Mesendoderm (in vitro differentiated cells): ENCODE data around the gene CREB3L1.

Source experiments
- DNase-seq: peaks from one replicate; pipeline ENCODE4 v3.0.0; 2013
- H2AK5ac ChIP-seq: 2 replicates; pipeline ENCODE4 v1.6.1; 2013; ENCODE audit warnings: low read length, inconsistent platforms
- H2BK120ac ChIP-seq: 2 replicates; pipeline ENCODE4 v1.6.1; 2013; ENCODE audit warnings: low read depth, mild to moderate bottlenecking, low read length, moderate library complexity, mixed read lengths
- H2BK15ac ChIP-seq: replicated peaks from 2 replicates; pipeline ENCODE4 v1.6.1; 2013; ENCODE audit warnings: low read depth, mild to moderate bottlenecking, moderate library complexity
- H2BK5ac ChIP-seq: 2 replicates; pipeline ENCODE4 v1.6.1; 2013; ENCODE audit warnings: low read length, inconsistent platforms
- H3K18ac ChIP-seq: 2 replicates; pipeline ENCODE4 v1.6.1; 2013; ENCODE audit warnings: mild to moderate bottlenecking, low read length, mixed read lengths
- H3K23ac ChIP-seq: one replicate; pipeline ENCODE4 v1.6.1; 2013; ENCODE audit warnings: low read length
- H3K27ac ChIP-seq: 2 replicates; pipeline ENCODE4 v1.5.1; 2013; ENCODE audit warnings: low read depth, mild to moderate bottlenecking, inconsistent platforms, low read length, moderate library complexity
- H3K27me3 ChIP-seq: 2 replicates; pipeline ENCODE4 v1.6.1; 2013; ENCODE audit warnings: low read length, control low read depth, mild to moderate bottlenecking, inconsistent platforms; ENCODE audit not compliant: insufficient read depth, poor library complexity
- H3K36me3 ChIP-seq: 2 replicates; pipeline ENCODE4 v1.6.1; 2013; ENCODE audit warnings: low read length, inconsistent platforms; ENCODE audit not compliant: control insufficient read depth, insufficient read depth
- H3K4ac ChIP-seq: one replicate; pipeline ENCODE4 v1.6.1; 2013; ENCODE audit warnings: low read depth, mild to moderate bottlenecking, low read length, moderate library complexity
- H3K4me1 ChIP-seq: 2 replicates; pipeline ENCODE4 v1.6.1; 2013; ENCODE audit warnings: low read depth, low read length, inconsistent platforms; ENCODE audit not compliant: control insufficient read depth
- H3K4me2 ChIP-seq: 2 replicates; pipeline ENCODE4 v1.6.1; 2013; ENCODE audit warnings: low read length
- H3K4me3 ChIP-seq: 2 replicates; pipeline ENCODE4 v1.5.1; 2013; ENCODE audit warnings: mild to moderate bottlenecking, low read length
- H3K56ac ChIP-seq: one replicate; pipeline ENCODE4 v1.6.1; 2013; ENCODE audit warnings: low read length
- H3K79me1 ChIP-seq: 2 replicates; pipeline ENCODE4 v1.6.1; 2013; ENCODE audit warnings: low read length, inconsistent platforms
- H3K79me2 ChIP-seq: 2 replicates; pipeline ENCODE4 v1.6.1; 2013; ENCODE audit warnings: mild to moderate bottlenecking, low read length; ENCODE audit not compliant: control insufficient read depth, insufficient read depth
- H3K9ac ChIP-seq: 2 replicates; pipeline ENCODE4 v1.6.1; 2013; ENCODE audit warnings: low read length, inconsistent platforms
- H4K5ac ChIP-seq: one replicate; pipeline ENCODE4 v1.6.1; 2013; ENCODE audit warnings: low read length
- H4K8ac ChIP-seq: one replicate; pipeline ENCODE4 v1.6.1; 2013; ENCODE audit warnings: low read depth, mild to moderate bottlenecking, control low read depth, low read length, moderate library complexity
- WGBS: extraction: QIAGEN DNeasy Blood & Tissue Kit; methylation state at CpG from one replicate; pipeline ENCODE4 v1.1.7; 2013; ENCODE audit warnings: low lambda C conversion rate, missing lambda C conversion rate; ENCODE audit not compliant: insufficient coverage; ENCODE audit errors: extremely low coverage; 5-methylcytosine and 5-hydroxymethylcytosine counted together

Gene CREB3L1

DNA sequence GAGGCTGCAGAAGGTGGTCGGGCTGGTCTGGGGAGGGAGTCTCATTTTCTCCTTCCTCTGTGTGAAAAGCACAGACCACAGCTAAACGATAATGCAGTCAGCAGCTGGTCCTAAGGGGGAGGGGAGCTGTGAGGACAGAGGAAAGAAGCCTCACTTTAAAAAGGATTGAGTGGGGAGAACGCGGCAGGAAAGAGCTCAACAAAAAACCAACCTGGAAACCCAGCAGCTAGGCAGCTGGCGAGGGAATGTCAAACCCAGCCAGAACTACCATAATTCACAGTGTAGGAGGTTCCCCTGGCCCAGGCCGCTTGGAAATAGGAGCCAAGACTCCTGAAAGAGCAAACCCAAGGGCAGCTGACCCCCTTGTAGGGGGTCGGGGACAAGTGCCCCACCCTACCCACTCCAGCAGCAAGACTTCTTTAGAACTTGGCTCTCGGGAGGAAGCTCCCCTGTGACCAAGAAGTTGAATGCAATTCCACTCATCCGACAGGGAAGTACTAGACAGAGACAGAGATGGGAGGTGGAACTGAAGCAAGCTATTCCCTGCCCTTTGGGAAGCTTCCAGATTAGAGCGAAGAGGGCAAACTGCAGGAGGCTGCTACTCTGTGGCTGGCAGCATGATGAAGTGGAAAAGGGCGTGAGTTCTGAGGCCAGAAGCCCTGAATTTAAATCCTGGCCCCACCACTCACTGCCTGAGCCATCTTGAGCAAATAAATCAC lies 53.3 kb downstream of the CREB3L1 start:
- H3K23ac ChIP-seq = no peak overlapping the region
- H3K79me2 ChIP-seq = no peaks in the 10 kb centered on the region
- no peak overlapping the region for H3K27ac ChIP-seq
- no peak for DNase-seq
- H2BK15ac ChIP-seq = no peak overlapping the region
- H3K4me2 ChIP-seq = no peak overlapping the region
- no peak overlapping the region for H3K9ac ChIP-seq
- H4K5ac ChIP-seq = no peak overlapping the region
- H3K36me3 ChIP-seq = no peaks in the 10 kb centered on the region
- no peak overlapping the region for H3K18ac ChIP-seq
- H3K4me1 ChIP-seq = peaks cover 7% of the 10 kb centered on the region
- no peak overlapping the region for H3K4ac ChIP-seq
- H3K56ac ChIP-seq = no peak overlapping the region
- no peaks in the 10 kb centered on the region for H3K79me1 ChIP-seq
- no peak overlapping the region for H2AK5ac ChIP-seq
- no peak overlapping the region for H4K8ac ChIP-seq
- H2BK5ac ChIP-seq = no peak overlapping the region
- no peak overlapping the region for H2BK120ac ChIP-seq
- H3K27me3 ChIP-seq = peaks cover 10% of the 10 kb centered on the region
- no peak overlapping the region for H3K4me3 ChIP-seq
- whole genome bisulfite sequencing = no CpG with 5 or more reads among the region's 11 CpGs

- Histone ChIP-seq H3K18ac (no peak overlapping the region), H3K79me2 (no peaks in the 10 kb centered on the region), H3K56ac (no peak overlapping the region), H3K27ac (no peak overlapping the region), H3K9ac (no peak overlapping the region), H3K23ac (peak overlapping the region; percentile 76), H4K5ac (no peak overlapping the region), H3K4me2 (no peak overlapping the region), H2BK15ac (no peak overlapping the region), H2BK5ac (no peak overlapping the region), H3K79me1 (no peaks in the 10 kb centered on the region), H4K8ac (no peak overlapping the region), H2AK5ac (no peak overlapping the region), H3K4ac (no peak overlapping the region), H3K27me3 (peaks cover 10% of the 10 kb centered on the region), H3K4me3 (no peak overlapping the region), H2BK120ac (no peak overlapping the region), H3K36me3 (no peaks in the 10 kb centered on the region), H3K4me1 (peaks cover 7% of the 10 kb centered on the region)
- WGBS = no CpG with 5 or more reads among the region's 5 CpGs
- no peak for DNase-seq
Observed at GRCh38 chr11:46331282-46331984, 54.0 kb downstream of the CREB3L1 start.

DNA sequence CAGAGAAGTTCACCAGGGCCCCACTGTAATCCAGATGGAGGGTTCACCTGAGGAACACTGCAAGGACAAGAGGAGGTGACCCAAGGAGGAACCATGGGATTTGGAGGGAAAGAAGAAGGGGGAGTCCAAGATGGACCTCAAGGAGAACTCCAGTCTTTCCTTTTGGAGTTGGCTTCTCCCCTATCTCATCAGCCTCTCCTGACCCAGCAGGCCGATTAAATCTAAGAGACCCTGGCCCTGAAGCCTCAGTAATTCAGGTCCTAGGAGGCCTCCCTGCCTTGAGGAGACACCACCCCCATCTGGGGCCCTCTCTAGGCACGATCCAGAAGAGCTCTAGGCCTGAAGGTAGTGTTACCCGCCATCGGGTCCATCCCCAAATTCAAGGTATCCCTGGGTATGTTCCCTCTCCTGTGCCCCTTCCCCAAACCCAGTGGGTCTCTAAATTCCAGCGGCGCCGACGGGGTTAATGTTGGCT lies 54.7 kb downstream of the CREB3L1 start:
- WGBS = no CpG with 5 or more reads among the region's 8 CpGs
- no peak overlapping the region for H4K5ac ChIP-seq
- H3K27ac ChIP-seq = no peak overlapping the region
- H3K4ac ChIP-seq = no peak overlapping the region
- DNase-seq = no peak
- no peak overlapping the region for H3K23ac ChIP-seq
- peaks cover 7% of the 10 kb centered on the region for H3K4me1 ChIP-seq
- no peaks in the 10 kb centered on the region for H3K36me3 ChIP-seq
- no peaks in the 10 kb centered on the region for H3K79me1 ChIP-seq
- H3K79me2 ChIP-seq = no peaks in the 10 kb centered on the region
- H2BK5ac ChIP-seq = no peak overlapping the region
- H3K4me3 ChIP-seq = no peak overlapping the region
- H3K18ac ChIP-seq = no peak overlapping the region
- H3K56ac ChIP-seq = no peak overlapping the region
- H2AK5ac ChIP-seq = no peak overlapping the region
- no peak overlapping the region for H4K8ac ChIP-seq
- no peak overlapping the region for H3K9ac ChIP-seq
- peaks cover 10% of the 10 kb centered on the region for H3K27me3 ChIP-seq
- peak overlapping the region; percentile 80 for H3K4me2 ChIP-seq
- no peak overlapping the region for H2BK120ac ChIP-seq
- no peak overlapping the region for H2BK15ac ChIP-seq

DNA sequence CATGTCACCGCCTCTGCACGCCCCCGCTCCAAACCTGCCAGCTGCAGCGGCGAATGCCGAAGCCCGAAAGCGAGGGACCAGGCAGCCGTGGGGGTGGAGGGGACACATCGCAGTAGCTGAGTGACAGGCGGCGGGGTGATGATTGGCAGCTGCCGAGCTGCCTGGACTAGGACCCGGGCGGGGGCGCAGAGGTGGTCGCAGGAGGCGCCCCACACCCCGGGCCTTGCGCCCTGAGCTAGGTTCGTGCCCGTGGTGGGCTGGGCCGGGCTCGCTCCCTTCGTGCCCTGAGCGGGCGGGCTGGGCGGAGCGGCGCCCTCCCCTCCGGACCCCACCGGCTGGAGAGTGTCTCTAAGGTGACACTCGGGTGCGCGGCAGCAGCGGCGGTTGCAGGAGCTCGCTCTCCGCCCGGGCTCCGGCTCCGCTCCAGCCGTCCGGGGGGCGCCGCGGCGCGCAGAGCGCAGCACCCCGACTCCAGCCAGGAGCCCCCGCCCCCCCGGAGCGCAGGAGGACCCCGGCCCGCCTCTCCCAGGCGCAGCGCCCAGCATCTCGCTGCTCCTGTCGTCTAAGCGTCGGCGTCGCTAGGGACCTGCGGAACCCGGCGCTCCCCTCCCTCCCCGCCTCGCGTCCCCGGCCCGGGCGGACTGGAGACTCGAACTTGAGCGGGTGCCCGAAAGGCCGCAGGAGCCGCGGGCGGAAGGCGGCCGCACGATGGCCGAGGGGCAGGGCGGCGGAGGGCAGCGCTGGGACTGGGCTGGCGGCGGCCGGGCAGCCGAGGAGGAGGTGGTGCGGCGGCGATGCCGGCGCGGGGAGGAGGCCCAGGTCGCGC lies 55.3 kb downstream of the CREB3L1 start:
- H3K18ac ChIP-seq = no peak overlapping the region
- H3K79me2 ChIP-seq = no peaks in the 10 kb centered on the region
- H3K36me3 ChIP-seq = no peaks in the 10 kb centered on the region
- no peak overlapping the region for H2BK5ac ChIP-seq
- no peak overlapping the region for H2BK120ac ChIP-seq
- peak overlapping the region; percentile 80 for H3K4me2 ChIP-seq
- no peak for DNase-seq
- no peak overlapping the region for H4K5ac ChIP-seq
- H3K27me3 ChIP-seq = peaks cover 10% of the 10 kb centered on the region
- no peak overlapping the region for H3K27ac ChIP-seq
- peak overlapping the region; percentile 23 for H3K4me3 ChIP-seq
- H3K23ac ChIP-seq = peak overlapping the region; percentile 36
- H2AK5ac ChIP-seq = no peak overlapping the region
- H3K9ac ChIP-seq = peak overlapping the region; percentile 52
- H2BK15ac ChIP-seq = no peak overlapping the region
- no peak overlapping the region for H4K8ac ChIP-seq
- H3K4ac ChIP-seq = no peak overlapping the region
- H3K4me1 ChIP-seq = peaks cover 7% of the 10 kb centered on the region
- peak overlapping the region; percentile 83 for H3K56ac ChIP-seq
- H3K79me1 ChIP-seq = no peaks in the 10 kb centered on the region
- WGBS = no CpG with 5 or more reads among the region's 99 CpGs

DNA sequence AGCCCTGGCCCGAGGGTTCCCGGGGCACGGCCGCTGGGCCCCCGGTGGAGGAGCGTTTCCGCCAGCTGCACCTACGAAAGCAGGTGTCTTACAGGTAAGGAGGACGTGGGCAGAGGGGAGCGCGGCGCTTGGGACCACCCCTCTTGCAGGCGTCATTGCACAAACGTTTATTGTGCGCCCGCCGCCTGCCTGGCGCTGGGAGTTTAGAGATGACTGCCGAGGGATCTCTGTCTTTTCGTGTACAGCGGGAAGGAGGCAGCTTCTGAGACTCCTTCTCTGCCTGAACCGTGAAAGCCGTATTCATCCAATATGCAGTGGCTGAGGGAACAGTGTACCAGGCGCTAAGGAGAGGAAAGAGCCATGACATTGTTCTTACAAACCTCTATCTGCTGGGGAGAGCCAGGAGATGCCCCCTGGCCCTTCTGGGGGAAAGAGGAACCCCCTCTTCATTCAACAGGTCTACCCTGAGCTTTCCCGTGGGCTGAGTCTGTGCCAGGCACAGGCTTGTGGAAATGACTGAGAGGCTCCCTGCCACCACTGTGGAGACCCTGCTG lies 56.0 kb downstream of the CREB3L1 start:
- Histone ChIP-seq H3K18ac (no peak overlapping the region), H3K79me1 (no peaks in the 10 kb centered on the region), H3K27ac (no peak overlapping the region), H4K5ac (no peak overlapping the region), H2BK120ac (no peak overlapping the region), H3K36me3 (no peaks in the 10 kb centered on the region), H3K56ac (peak overlapping the region; percentile 83), H3K4me2 (peak overlapping the region; percentile 80), H3K9ac (peak overlapping the region; percentile 52), H2BK15ac (no peak overlapping the region), H3K79me2 (no peaks in the 10 kb centered on the region), H3K4me3 (peak overlapping the region; percentile 23), H3K23ac (no peak overlapping the region), H3K4me1 (peaks cover 8% of the 10 kb centered on the region), H2AK5ac (no peak overlapping the region), H3K4ac (no peak overlapping the region), H3K27me3 (peaks cover 10% of the 10 kb centered on the region), H2BK5ac (no peak overlapping the region), H4K8ac (no peak overlapping the region)
- no peak for DNase-seq
- WGBS = no CpG with 5 or more reads among the region's 25 CpGs
